Pancreas (tissue), 10 donors: ENCODE measurements around the gene CPEB4. TPM values are rescaled to one million over a fixed set of nuclear protein-coding genes. Genes with fewer than 3 reads are reported as not detected.

Source experiments
- ATAC-seq, 4 donors: fragments of 200-7000 bp; cut with Tn5 transposase; one replicate each; pipeline versions ENCODE4 v1.8.0 to v1.9.1; 2020; ENCODE audit warnings: mild to moderate bottlenecking in 4 of 4, moderate library complexity in 4 of 4
- DNase-seq, 6 donors: peaks; one replicate each; pipeline ENCODE4 v3.0.0-alpha.2; 2020
- FAIRE-seq: peaks from 2 replicates; lab custom pipeline; 2012; peaks lifted over from hg19 to GRCh38; lab: Jason Lieb, UNC
- H3K27ac ChIP-seq, 4 donors: fragments of 200-600 bp; sonication (generic); 1 replicate in 3 of 4; 2 replicates in 1 of 4; pipeline versions ENCODE4 v1.5.0 to v1.8.0; 2020
- H3K27me3 ChIP-seq, 4 donors: fragments of 200-600 bp; one replicate each; pipeline ENCODE4 v1.8.0; 2021
- H3K36me3 ChIP-seq, 3 donors: fragments of 200-600 bp; sonication (generic) in 1 of 3; one replicate each; pipeline versions ENCODE4 v1.5.0 to v1.8.0; 2020 to 2021
- H3K4me1 ChIP-seq, 3 donors: fragments of 200-600 bp; one replicate each; pipeline ENCODE4 v1.8.0; 2021
- H3K4me3 ChIP-seq, 4 donors: fragments of 200-600 bp; sonication (generic) in 2 of 4; one replicate each; pipeline versions ENCODE4 v1.5.0 to v1.8.0; 2020 to 2021
- H3K9me3 ChIP-seq, 4 donors: fragments of 200-600 bp; one replicate each; pipeline ENCODE4 v1.8.0; 2021
- WGBS, 2 donors: extraction: QIAGEN DNeasy Blood & Tissue Kit; methylation state at CpG; one replicate each; pipeline ENCODE4 v1.1.7; 2013; 5-methylcytosine and 5-hydroxymethylcytosine counted together
- intact Hi-C, 3 donors: fragments of 100-400 bp; cut with DNase I; formaldehyde crosslinking; loops; one replicate each; pipeline versions ENCODE4 v1.11.1 to v1.14.2; 2022
- polyA plus RNA-seq, 2 donors: library from polyadenylated mRNA; stranded (reverse); fragments of 200-250 nt; gene quantifications; one replicate each; pipeline ENCODE4 v1.2.3, GENCODE V29; 2013
- total RNA-seq, 6 donors: library from RNA; stranded (reverse); fragmentation: NEBNext Ultra II Directional in 4 of 6; extraction: Animal tissue kit (Norgen Biotek cat#: 25700) in 4 of 6; gene quantifications; one replicate each; pipeline versions ENCODE4 v1.2.1 to v1.2.4, GENCODE V29; 2021 to 2023
- TF ChIP-seq, protein P1 (sequence below), 4 donors: fragments of 200-600 bp; sonication (generic) in 3 of 4; IDR thresholded peaks; one replicate each; pipeline versions ENCODE4 v1.5.0 to v1.8.0; 2021; ENCODE audit warnings: antibody characterized with exemption in 4 of 4
- donor health status: healthy with polysubstance abuse.
- donor health status: DM: no; HTN: no; CAD: no; lungs with moderate emphysema.
- donor health status: DM: no; HTN: no; CAD: no.
- donor health status: control.
- donor health status: control.
- donor health status: Bipolar disorder and iron deficiency.
- donor health status: DM: yes; HTN: yes; CAD: no.
- donor health status: DM: no; HTN: no; CAD: no.
- donor health status: DM: no; HTN: no; CAD: no.
- donor health status: DM: yes; HTN: yes; CAD: no.

Gene CPEB4
- total RNA-seq (10 to 100 TPM; 24.3 to 51.2 (median 30.0) TPM), polyA plus RNA-seq (10 to 100 TPM; 11.6 to 15.9 TPM)

DNA sequence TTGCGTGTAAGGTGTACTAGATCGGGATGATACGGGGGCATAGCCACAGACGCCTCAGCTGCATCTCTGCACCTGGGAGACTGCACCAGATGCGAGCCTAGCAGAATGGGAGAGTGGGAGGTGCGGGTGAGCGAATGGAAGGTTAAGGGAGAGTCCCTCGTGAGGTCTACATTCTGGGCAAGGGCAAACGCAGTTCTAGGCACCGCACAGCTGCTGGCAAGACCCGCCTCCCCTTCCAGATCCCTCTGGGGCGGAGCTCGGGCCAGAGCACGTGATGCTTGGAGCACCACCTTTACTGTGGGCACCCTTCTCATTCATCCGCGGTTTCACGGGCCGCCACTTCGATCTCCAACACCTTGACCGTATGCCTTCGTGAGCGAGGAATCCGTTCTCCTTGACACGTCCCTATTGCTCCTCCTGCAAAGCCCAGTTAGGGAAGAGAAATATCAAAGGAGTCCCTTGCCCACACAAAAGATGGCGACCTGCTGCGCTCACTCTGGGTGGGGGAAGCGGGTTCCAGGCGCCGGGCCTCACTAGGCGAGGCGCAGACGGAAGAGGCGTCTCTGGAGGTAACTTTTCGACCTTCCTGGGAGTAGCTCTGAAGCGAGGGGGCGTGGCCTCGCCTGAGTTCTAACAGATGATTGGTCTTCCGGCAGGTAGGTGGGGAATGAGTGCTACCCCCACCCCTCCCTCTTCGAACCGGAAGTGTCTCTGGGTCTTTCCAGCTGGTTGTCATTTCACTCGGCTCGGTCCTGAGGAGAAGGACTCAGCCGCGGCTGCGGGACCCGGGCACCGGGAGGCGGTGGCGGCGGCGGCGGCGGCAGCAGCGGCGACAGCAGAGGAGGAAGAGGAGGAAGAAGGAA lies at the start of gene CPEB4:
Gene CPEB4 (plus strand): TSS at position 740 of the 863 bp plus-strand sequence. CDS start 1,385 bp downstream, outside the sequence.
- 3 to 4% methylated on average over 55 of the region's 55 CpGs for WGBS, 2 donors
- no peaks in the 10 kb centered on the region for H3K9me3 ChIP-seq
- ATAC-seq (peak; percentile 87 to 92 (median 92)), DNase-seq (peak; percentile 96 to 99 (median 99)), FAIRE-seq (peak; percentile 96)
- no peaks in the 10 kb centered on the region for H3K27me3 ChIP-seq
- peak within 1 kb of the TSS; percentile 59 to 97 (median 85) for H3K27ac ChIP-seq
- intact Hi-C loops: no loop called here
- peaks cover 0 to 12% (median 11%) of the 10 kb centered on the region in 3 donors for H3K4me1 ChIP-seq
- peak within 1 kb of the TSS; percentile 43 to 82 (median 71) for H3K4me3 ChIP-seq
- H3K36me3 ChIP-seq: no peaks in the 10 kb centered on the region
- TF ChIP-seq, protein P1, sequence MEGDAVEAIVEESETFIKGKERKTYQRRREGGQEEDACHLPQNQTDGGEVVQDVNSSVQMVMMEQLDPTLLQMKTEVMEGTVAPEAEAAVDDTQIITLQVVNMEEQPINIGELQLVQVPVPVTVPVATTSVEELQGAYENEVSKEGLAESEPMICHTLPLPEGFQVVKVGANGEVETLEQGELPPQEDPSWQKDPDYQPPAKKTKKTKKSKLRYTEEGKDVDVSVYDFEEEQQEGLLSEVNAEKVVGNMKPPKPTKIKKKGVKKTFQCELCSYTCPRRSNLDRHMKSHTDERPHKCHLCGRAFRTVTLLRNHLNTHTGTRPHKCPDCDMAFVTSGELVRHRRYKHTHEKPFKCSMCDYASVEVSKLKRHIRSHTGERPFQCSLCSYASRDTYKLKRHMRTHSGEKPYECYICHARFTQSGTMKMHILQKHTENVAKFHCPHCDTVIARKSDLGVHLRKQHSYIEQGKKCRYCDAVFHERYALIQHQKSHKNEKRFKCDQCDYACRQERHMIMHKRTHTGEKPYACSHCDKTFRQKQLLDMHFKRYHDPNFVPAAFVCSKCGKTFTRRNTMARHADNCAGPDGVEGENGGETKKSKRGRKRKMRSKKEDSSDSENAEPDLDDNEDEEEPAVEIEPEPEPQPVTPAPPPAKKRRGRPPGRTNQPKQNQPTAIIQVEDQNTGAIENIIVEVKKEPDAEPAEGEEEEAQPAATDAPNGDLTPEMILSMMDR (IDR thresholded peaks at IDR 0.05): no peak

DNA sequence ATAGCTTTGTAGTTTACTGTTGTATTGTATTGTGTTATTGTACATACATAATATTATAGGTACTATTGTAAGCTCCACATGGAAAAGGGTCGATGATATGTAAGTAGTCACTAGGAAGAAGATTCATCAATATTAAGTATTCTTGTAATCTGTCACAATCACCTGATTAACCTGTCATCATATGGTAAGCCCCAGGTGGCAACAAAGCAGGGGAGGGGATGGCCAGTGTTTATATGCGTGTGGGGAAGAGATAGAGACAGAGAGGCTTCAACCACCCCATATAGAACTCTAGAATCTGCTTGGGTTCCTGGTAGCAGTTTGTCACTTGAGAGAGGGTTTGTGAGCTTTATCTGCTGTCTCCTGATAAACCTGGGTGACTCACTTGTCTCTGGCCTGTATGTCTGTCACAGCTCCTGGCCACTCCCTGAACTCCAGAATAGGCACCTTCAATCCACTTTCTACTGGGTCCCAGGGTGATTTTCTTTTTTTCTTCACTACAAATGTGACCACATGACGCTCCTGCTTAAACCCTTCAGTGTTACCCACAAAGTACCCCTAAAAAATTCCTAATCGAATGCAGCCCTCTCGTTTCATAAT lies 48.9 kb upstream of the CPEB4 start:
- WGBS, 2 donors: 63 to 71% methylated on average over 5 of the region's 5 CpGs
- FAIRE-seq (no peak), ATAC-seq (peak in 2 of 4 donors; percentile 72 to 79), DNase-seq (no peak)
- Histone ChIP-seq H3K27ac (no peak overlapping the region), H3K27me3 (no peaks in the 10 kb centered on the region), H3K9me3 (no peaks in the 10 kb centered on the region), H3K4me3 (no peak overlapping the region), H3K36me3 (no peaks in the 10 kb centered on the region), H3K4me1 (peaks cover 0 to 9% (median 0%) of the 10 kb centered on the region in 3 donors)
- TF ChIP-seq, protein P1 (IDR thresholded peaks at IDR 0.05): no peak
- intact Hi-C loops: no loop called here

DNA sequence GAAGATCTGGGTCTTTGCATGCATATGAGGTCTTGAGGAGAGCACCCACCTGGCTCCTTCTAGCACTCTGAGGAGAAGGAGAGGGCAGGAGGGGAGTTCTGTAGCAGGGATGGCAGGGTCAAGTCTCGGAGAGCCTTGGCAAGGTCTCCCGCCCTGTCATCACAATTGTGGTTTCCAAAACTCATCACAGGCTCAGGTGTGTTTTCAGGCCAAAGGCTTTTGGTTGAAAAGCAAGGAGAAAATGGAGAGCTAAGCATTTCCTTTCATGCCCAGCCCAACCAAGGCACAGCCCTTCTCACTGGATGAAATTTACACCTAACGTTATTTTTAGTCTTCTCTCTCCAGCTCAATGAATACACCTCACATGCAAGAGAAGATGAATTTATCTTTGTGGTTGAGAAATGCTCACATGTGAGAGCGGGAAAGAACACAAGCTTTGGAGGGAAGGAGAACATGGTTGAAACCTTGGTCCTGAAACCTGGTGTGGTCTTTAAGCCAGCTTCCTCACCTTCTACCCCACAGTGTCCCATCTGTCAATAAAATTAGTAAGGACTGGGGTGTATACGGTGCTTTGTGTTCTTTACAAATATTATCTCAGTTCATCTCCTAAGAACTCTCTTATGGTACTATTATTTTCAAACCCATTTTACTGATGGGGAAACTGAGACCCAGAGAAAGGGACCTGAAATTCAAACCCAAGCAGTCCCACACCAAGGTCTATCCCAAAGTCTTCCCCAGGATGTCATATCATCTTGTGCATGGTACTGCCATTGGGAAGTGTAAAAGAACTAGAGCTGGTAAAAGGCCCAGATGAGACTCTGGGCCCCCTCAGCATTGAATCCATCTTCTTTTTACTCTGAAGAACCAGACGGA lies 47.8 kb upstream of the CPEB4 start:
- TF ChIP-seq, protein P1 (IDR thresholded peaks at IDR 0.05): no peak
- Histone ChIP-seq H3K4me3 (no peak overlapping the region), H3K27me3 (no peaks in the 10 kb centered on the region), H3K9me3 (no peaks in the 10 kb centered on the region), H3K27ac (no peak overlapping the region), H3K4me1 (peaks cover 0 to 6% (median 0%) of the 10 kb centered on the region in 3 donors), H3K36me3 (no peaks in the 10 kb centered on the region)
- DNase-seq (no peak), ATAC-seq (no peak), FAIRE-seq (no peak)
- intact Hi-C loops: no loop called here
- 75 to 84% methylated on average over 6 of the region's 6 CpGs for WGBS, 2 donors

DNA sequence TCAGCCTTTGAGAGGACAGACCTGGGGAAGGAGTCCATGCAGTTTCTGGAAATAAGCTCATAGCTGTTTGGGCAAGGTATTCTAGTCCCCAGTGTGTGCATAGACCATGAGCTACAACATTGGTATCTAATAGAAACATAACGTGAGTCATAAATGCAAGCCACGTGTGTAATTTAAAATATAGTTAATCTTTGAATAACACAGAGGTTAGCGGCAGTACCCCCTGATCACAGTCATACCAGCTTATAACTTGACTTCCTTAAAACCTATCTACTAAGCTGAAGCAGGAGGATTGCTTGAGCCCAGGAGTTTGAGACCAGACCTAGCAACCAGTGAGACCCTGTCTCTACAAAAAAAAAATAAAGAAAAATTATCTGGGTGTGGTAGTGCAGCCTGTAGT lies 46.4 kb upstream of the CPEB4 start:
- 87 to 90% methylated on average over 3 of the region's 3 CpGs for WGBS, 2 donors
- Histone ChIP-seq H3K36me3 (no peaks in the 10 kb centered on the region), H3K9me3 (no peaks in the 10 kb centered on the region), H3K4me3 (no peak overlapping the region), H3K27me3 (no peaks in the 10 kb centered on the region), H3K27ac (no peak overlapping the region), H3K4me1 (peaks cover 0 to 6% (median 0%) of the 10 kb centered on the region in 3 donors)
- DNase-seq (no peak), FAIRE-seq (no peak), ATAC-seq (no peak)
- TF ChIP-seq, protein P1 (IDR thresholded peaks at IDR 0.05): no peak
- intact Hi-C loops: no loop called here
